Keratinocyte (primary cell): ENCODE results near the gene BCAS1. TPM values are rescaled to one million over a fixed set of nuclear protein-coding genes. Genes with fewer than 3 reads are reported as not detected.

Experiments used
- DNase-seq: peaks from one replicate; pipeline ENCODE4 v3.0.0-alpha.2; 2011; ENCODE audit warnings: low read depth, missing footprints, low spot score
- FAIRE-seq: peaks from 2 replicates; lab custom pipeline; 2011; peaks lifted over from hg19 to GRCh38; lab: Jason Lieb, UNC
- H2AFZ ChIP-seq: 2 replicates; pipeline ENCODE4 v1.6.0; 2012; ENCODE audit warnings: low read length, control low read depth, inconsistent platforms; ENCODE audit not compliant: control insufficient read depth
- H3K27ac ChIP-seq: 2 replicates; pipeline ENCODE4 v1.5.1; 2011; ENCODE audit warnings: low read length; ENCODE audit not compliant: control insufficient read depth, insufficient read depth
- H3K27me3 ChIP-seq: 3 replicates; pipeline ENCODE4 v1.6.0; 2011; ENCODE audit warnings: low read length; ENCODE audit not compliant: control insufficient read depth, insufficient read depth; ENCODE audit errors: extremely low read depth
- H3K36me3 ChIP-seq, 2 experiments: 2 replicates in 1 of 2; 3 replicates in 1 of 2; pipeline ENCODE4 v1.5.1; 2011; ENCODE audit warnings: low read length in 2 of 2, mild to moderate bottlenecking in 1 of 2; ENCODE audit not compliant: control insufficient read depth in 2 of 2, insufficient read depth in 2 of 2; ENCODE audit errors: extremely low read depth in 1 of 2
- H3K4me1 ChIP-seq: 3 replicates; pipeline ENCODE4 v1.5.1; 2011; ENCODE audit warnings: low read length; ENCODE audit not compliant: control insufficient read depth, insufficient read depth; ENCODE audit errors: extremely low read depth
- H3K4me2 ChIP-seq: 3 replicates; pipeline ENCODE4 v1.6.0; 2011; ENCODE audit warnings: low read depth, low read length; ENCODE audit not compliant: control insufficient read depth, insufficient read depth; ENCODE audit errors: extremely low read depth
- H3K4me3 ChIP-seq, 3 experiments: fragments of 200-600 bp in 1 of 3; sonication (generic) in 1 of 3; 2 replicates in 2 of 3; 3 replicates in 1 of 3; pipeline ENCODE4 v1.5.1; 2011 to 2016; ENCODE audit warnings: low read length in 3 of 3, mild to moderate bottlenecking in 3 of 3, control low read depth in 2 of 3, inconsistent platforms in 1 of 3, low read depth in 1 of 3, mixed read lengths in 1 of 3, mixed run types in 1 of 3, moderate library complexity in 1 of 3; ENCODE audit not compliant: control insufficient read depth in 2 of 3, insufficient read depth in 2 of 3; ENCODE audit errors: extremely low read depth in 1 of 3
- H3K79me2 ChIP-seq: 2 replicates; pipeline ENCODE4 v1.6.0; 2012; ENCODE audit warnings: low read length; ENCODE audit not compliant: control insufficient read depth, insufficient read depth
- H3K9ac ChIP-seq: 3 replicates; pipeline ENCODE4 v1.6.0; 2011; ENCODE audit warnings: low read length; ENCODE audit not compliant: control insufficient read depth, insufficient read depth; ENCODE audit errors: extremely low read depth
- H3K9me1 ChIP-seq: 3 replicates; pipeline ENCODE4 v1.6.0; 2011; ENCODE audit warnings: low read length; ENCODE audit not compliant: control insufficient read depth, insufficient read depth; ENCODE audit errors: extremely low read depth
- H3K9me3 ChIP-seq: 2 replicates; pipeline ENCODE4 v1.5.1; 2012; ENCODE audit warnings: low read depth, low read length; ENCODE audit not compliant: control insufficient read depth
- H4K20me1 ChIP-seq: 3 replicates; pipeline ENCODE4 v1.6.0; 2011; ENCODE audit warnings: low read length; ENCODE audit not compliant: control insufficient read depth, insufficient read depth; ENCODE audit errors: extremely low read depth
- EZH2 ChIP-seq: IDR thresholded peaks from one replicate; pipeline ENCODE4 v1.6.1; 2012; ENCODE audit warnings: inconsistent platforms, mild to moderate bottlenecking, low read length, moderate library complexity
- dilution Hi-C: fragments of 300-500 bp; cut with MboI; formaldehyde crosslinking; loops from one replicate; pipeline ENCODE4 v1.7.0; 2020; ENCODE audit warnings: low sequenced_read_pairs; ENCODE audit not compliant: extremely low pct_ligation_motif_present
- polyA plus RNA-seq, 5 experiments: library from polyadenylated mRNA; depleted of rRNA in 3 of 5; stranded (reverse) in 3 of 5; stranded (forward) in 1 of 5; unstranded in 1 of 5; fragments of >200 nt; gene quantifications; 1 replicate in 1 of 5; 2 replicates in 3 of 5; 3 replicates in 1 of 5; pipeline versions ENCODE4 v1.2.1 to v1.2.3, GENCODE V29; 2011 to 2012; ENCODE audit warnings: missing spikeins in 2 of 5, low read depth in 1 of 5, low replicate concordance in 1 of 5
- TF ChIP-seq, protein P1 (sequence below), 3 experiments: IDR thresholded peaks in 1 of 3; conservative IDR thresholded peaks in 1 of 3; optimal IDR thresholded peaks in 1 of 3; 2 replicates in 2 of 3; 3 replicates in 1 of 3; pipeline versions ENCODE3 to v1.5.1; 2011; ENCODE audit warnings: low read length in 3 of 3, mild to moderate bottlenecking in 3 of 3, moderate library complexity in 2 of 3, control low read depth in 1 of 3, inconsistent platforms in 1 of 3; ENCODE audit not compliant: insufficient read depth in 2 of 3; ENCODE audit errors: extremely low read depth in 1 of 3

Gene BCAS1
- polyA plus RNA-seq, 1 donor (not counting 4 experiments of a cell fraction or from before 2014, with no cell fraction given), result not detected

DNA sequence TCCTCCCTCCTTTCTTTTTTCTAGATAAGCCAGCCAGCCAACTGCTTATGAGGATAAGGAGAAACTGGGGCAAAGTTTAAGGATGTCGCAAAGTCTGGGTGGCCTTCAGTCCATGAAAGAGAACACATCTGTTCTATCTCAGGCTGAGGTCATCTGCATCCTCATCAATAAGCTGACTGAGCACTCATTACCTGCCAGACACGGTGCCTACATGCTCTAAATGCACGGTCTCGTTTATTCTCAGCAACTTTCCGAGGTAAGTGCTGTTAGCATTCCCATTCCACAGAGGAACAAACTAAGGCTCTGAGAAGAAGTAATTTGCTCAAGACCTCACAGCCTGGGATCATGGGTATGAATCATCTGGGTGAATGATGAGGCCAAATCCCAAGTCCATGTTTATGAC is 133.1 kb downstream of the BCAS1 start:
- Histone ChIP-seq H3K4me1 (peaks cover 22% of the 10 kb centered on the region), H4K20me1 (no peaks in the 10 kb centered on the region), H3K4me2 (no peak overlapping the region), H3K27me3 (no peaks in the 10 kb centered on the region), H3K36me3 (no peaks in the 10 kb centered on the region), H3K9ac (no peak overlapping the region), H3K79me2 (no peaks in the 10 kb centered on the region), H3K9me3 (no peaks in the 10 kb centered on the region), H3K9me1 (peaks cover 2% of the 10 kb centered on the region), H3K27ac (no peak overlapping the region), H3K4me3 (no peak overlapping the region), H2AFZ (no peak overlapping the region)
- no peak for TF ChIP-seq EZH2
- TF ChIP-seq, protein P1, sequence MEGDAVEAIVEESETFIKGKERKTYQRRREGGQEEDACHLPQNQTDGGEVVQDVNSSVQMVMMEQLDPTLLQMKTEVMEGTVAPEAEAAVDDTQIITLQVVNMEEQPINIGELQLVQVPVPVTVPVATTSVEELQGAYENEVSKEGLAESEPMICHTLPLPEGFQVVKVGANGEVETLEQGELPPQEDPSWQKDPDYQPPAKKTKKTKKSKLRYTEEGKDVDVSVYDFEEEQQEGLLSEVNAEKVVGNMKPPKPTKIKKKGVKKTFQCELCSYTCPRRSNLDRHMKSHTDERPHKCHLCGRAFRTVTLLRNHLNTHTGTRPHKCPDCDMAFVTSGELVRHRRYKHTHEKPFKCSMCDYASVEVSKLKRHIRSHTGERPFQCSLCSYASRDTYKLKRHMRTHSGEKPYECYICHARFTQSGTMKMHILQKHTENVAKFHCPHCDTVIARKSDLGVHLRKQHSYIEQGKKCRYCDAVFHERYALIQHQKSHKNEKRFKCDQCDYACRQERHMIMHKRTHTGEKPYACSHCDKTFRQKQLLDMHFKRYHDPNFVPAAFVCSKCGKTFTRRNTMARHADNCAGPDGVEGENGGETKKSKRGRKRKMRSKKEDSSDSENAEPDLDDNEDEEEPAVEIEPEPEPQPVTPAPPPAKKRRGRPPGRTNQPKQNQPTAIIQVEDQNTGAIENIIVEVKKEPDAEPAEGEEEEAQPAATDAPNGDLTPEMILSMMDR (optimal IDR thresholded peaks at IDR 0.05 in 1 of 3, IDR thresholded peaks at IDR 0.05 in 1 of 3, conservative IDR thresholded peaks at IDR 0.05 in 1 of 3; ENCODE audit: extremely low read depth in 1 of 3, insufficient read depth in 2 of 3, low read length in 3 of 3), result no peak
- dilution Hi-C loops, result no loop called here
- DNase-seq (no peak), FAIRE-seq (no peak)

DNA sequence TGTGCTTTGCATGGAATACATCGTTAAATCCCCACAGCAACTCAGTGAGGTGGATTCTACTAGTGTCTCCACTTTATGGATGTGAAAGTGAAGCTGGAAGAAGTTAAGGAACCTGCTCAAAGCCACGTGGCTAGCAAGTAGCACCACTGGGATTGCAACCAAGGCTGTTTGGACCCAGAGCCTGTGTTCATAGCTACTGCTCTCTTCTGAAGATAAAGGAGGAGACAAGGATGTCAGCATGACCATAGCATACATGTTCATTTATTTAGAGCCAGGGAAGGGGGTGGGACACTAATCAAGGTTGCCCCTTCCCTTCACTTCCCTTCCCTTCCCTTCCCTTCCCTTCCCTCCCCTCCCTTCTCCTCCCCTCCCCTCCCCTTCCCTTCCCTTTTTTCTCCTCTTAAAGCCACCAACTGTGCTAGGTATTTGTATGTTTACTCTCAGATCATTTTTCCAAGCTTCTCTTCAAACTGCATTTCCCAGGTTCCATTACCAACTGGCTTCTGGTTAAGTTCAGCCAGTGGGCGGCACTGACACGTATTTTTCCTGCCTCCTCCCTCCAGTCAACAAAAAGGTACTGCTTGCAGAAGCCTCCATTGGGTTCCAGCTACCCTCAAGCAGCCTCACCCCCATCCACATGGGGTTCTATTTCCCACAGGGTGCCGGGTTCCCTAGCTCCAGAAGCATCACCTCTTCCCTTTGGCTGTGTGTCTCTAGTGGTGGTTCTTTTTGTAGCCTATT is 134.9 kb downstream of the BCAS1 start:
- dilution Hi-C loops, result no loop called here
- no peaks in the 10 kb centered on the region for H3K9me3 ChIP-seq
- no peak for DNase-seq
- TF ChIP-seq, protein P1 (optimal IDR thresholded peaks at IDR 0.05 in 1 of 3, IDR thresholded peaks at IDR 0.05 in 1 of 3, conservative IDR thresholded peaks at IDR 0.05 in 1 of 3; ENCODE audit: extremely low read depth in 1 of 3, insufficient read depth in 2 of 3, low read length in 3 of 3), result no peak
- no peak for TF ChIP-seq EZH2
- H3K27me3 ChIP-seq, result no peaks in the 10 kb centered on the region
- H3K9me1 ChIP-seq, result peaks cover 2% of the 10 kb centered on the region
- H3K4me1 ChIP-seq, result peaks cover 32% of the 10 kb centered on the region
- no peak overlapping the region for H3K9ac ChIP-seq
- no peaks in the 10 kb centered on the region for H3K36me3 ChIP-seq
- no peak overlapping the region for H2AFZ ChIP-seq
- no peak overlapping the region for H3K27ac ChIP-seq
- H3K4me2 ChIP-seq, result no peak overlapping the region
- H3K79me2 ChIP-seq, result no peaks in the 10 kb centered on the region
- FAIRE-seq, result no peak
- H4K20me1 ChIP-seq, result no peaks in the 10 kb centered on the region
- no peak overlapping the region for H3K4me3 ChIP-seq
